H1 (cell line): Measurements from ENCODE around the gene AOPEP. TPM values are rescaled to one million over a fixed set of nuclear protein-coding genes. Genes with fewer than 3 reads are reported as not detected.
A peak's percentile ranks its signal among the peaks of the same experiment; 100 is the strongest.

Experiments used
- CTCF ChIA-PET: fragments of 300-600 bp; sonication (Branson Sonifier 250); formaldehyde crosslinking; loops from one replicate; lab custom pipeline; 2021; ENCODE audit not compliant: partially characterized antibody; lab: Charles Lee
- POLR2A ChIA-PET: fragments of 300-600 bp; sonication (Branson Sonifier 250); formaldehyde crosslinking; loops from one replicate; lab custom pipeline; 2021; ENCODE audit warnings: inconsistent platforms; ENCODE audit not compliant: partially characterized antibody; lab: Charles Lee
- DNase-seq, 2 experiments: peaks; one replicate each; pipeline versions ENCODE4 v3.0.0 to v3.0.0-alpha.2; 2010 to 2022; ENCODE audit warnings: low spot score in 2 of 2, low read depth in 1 of 2, mixed read lengths in 1 of 2
- FAIRE-seq: peaks from 2 replicates; lab custom pipeline; 2011; peaks lifted over from hg19 to GRCh38; lab: Jason Lieb, UNC
- H2AFZ ChIP-seq: 2 replicates; pipeline ENCODE4 v1.8.1; 2012; ENCODE audit warnings: low read length, inconsistent platforms
- H2AK5ac ChIP-seq: 2 replicates; pipeline ENCODE4 v1.6.1; 2013; ENCODE audit warnings: low read depth, low read length
- H2BK120ac ChIP-seq: replicated peaks from 2 replicates; pipeline ENCODE3; 2013; ENCODE audit warnings: low read depth, low read length, inconsistent platforms
- H2BK12ac ChIP-seq: 2 replicates; pipeline ENCODE4 v1.6.1; 2013; ENCODE audit warnings: low read depth, low read length
- H2BK15ac ChIP-seq: 2 replicates; pipeline ENCODE4 v1.6.1; 2013; ENCODE audit warnings: low read length
- H2BK20ac ChIP-seq: 2 replicates; pipeline ENCODE4 v1.6.1; 2013; ENCODE audit warnings: low read length
- H2BK5ac ChIP-seq: 2 replicates; pipeline ENCODE4 v1.6.1; 2013; ENCODE audit warnings: low read depth, low read length
- H3K14ac ChIP-seq: 2 replicates; pipeline ENCODE4 v1.6.1; 2013; ENCODE audit warnings: inconsistent platforms; ENCODE audit not compliant: insufficient read length
- H3K18ac ChIP-seq: 2 replicates; pipeline ENCODE4 v1.6.1; 2013; ENCODE audit warnings: low read length; ENCODE audit errors: extremely low read depth
- H3K23ac ChIP-seq: 2 replicates; pipeline ENCODE4 v1.6.1; 2013; ENCODE audit warnings: inconsistent platforms; ENCODE audit not compliant: insufficient read length
- H3K23me2 ChIP-seq: 2 replicates; pipeline ENCODE4 v1.6.1; 2013; ENCODE audit warnings: low read depth, low read length
- H3K27ac ChIP-seq: 2 replicates; pipeline ENCODE4 v1.6.1; 2011; ENCODE audit warnings: low read depth, low read length, inconsistent platforms
- H3K27me3 ChIP-seq, 4 experiments: replicated peaks in 1 of 4; 1 replicate in 1 of 4; 2 replicates in 3 of 4; pipeline versions ENCODE4 v1.6.1 to v1.8.1; 2011 to 2013; ENCODE audit warnings: low read length in 3 of 4, mild to moderate bottlenecking in 3 of 4, inconsistent platforms in 2 of 4, mixed read lengths in 2 of 4, moderate library complexity in 1 of 4; ENCODE audit not compliant: control insufficient read depth in 3 of 4, insufficient read depth in 3 of 4; ENCODE audit errors: extremely low read depth in 1 of 4
- H3K36me3 ChIP-seq, 4 experiments: 2 replicates each; pipeline versions ENCODE4 v1.6.1 to v1.8.1; 2011 to 2013; ENCODE audit warnings: mild to moderate bottlenecking in 4 of 4, low read length in 3 of 4, moderate library complexity in 2 of 4, control low read depth in 1 of 4, inconsistent platforms in 1 of 4; ENCODE audit not compliant: insufficient read depth in 4 of 4, control insufficient read depth in 2 of 4
- H3K4ac ChIP-seq: replicated peaks from 2 replicates; pipeline ENCODE3; 2013; ENCODE audit warnings: low read length, low read depth, mixed read lengths, inconsistent platforms; ENCODE audit not compliant: insufficient read length
- H3K4me1 ChIP-seq, 4 experiments: replicated peaks in 1 of 4; 1 replicate in 1 of 4; 2 replicates in 3 of 4; pipeline versions ENCODE4 v1.6.1 to v1.8.1; 2011 to 2013; ENCODE audit warnings: low read length in 3 of 4, inconsistent platforms in 2 of 4, mixed read lengths in 1 of 4; ENCODE audit not compliant: insufficient read depth in 4 of 4, control insufficient read depth in 3 of 4
- H3K4me2 ChIP-seq, 2 experiments: 2 replicates each; pipeline versions ENCODE4 v1.6.1 to v1.8.1; 2011 to 2013; ENCODE audit warnings: low read depth in 2 of 2, low read length in 2 of 2, control low read depth in 1 of 2, inconsistent platforms in 1 of 2, mild to moderate bottlenecking in 1 of 2; ENCODE audit not compliant: insufficient read depth in 1 of 2
- H3K4me3 ChIP-seq, 4 experiments: fragments of 200-600, 300-600 bp in 1 of 4; sonication (generic), shearing (Covaris generic), sonication (Bioruptor Twin) in 1 of 4; 2 replicates each; pipeline versions ENCODE4 v1.5.1 to v1.8.1; 2011 to 2016; ENCODE audit warnings: low read length in 4 of 4, low read depth in 3 of 4, control low read depth in 2 of 4, inconsistent platforms in 2 of 4, mild to moderate bottlenecking in 2 of 4, mixed read lengths in 1 of 4, moderate library complexity in 1 of 4; ENCODE audit not compliant: insufficient read depth in 2 of 4; ENCODE audit errors: extremely low read depth in 1 of 4
- H3K56ac ChIP-seq: replicated peaks from 2 replicates; pipeline ENCODE3; 2013; ENCODE audit warnings: low read depth, mild to moderate bottlenecking, mixed read lengths, low read length, inconsistent platforms; ENCODE audit not compliant: insufficient read length
- H3K79me1 ChIP-seq: 2 replicates; pipeline ENCODE4 v1.6.1; 2013; ENCODE audit warnings: low read depth, low read length, control low read depth
- H3K79me2 ChIP-seq, 2 experiments: 2 replicates each; pipeline versions ENCODE4 v1.6.1 to v1.8.1; 2012 to 2013; ENCODE audit warnings: low read length in 2 of 2, mild to moderate bottlenecking in 2 of 2, inconsistent platforms in 1 of 2; ENCODE audit not compliant: insufficient read depth in 2 of 2, control insufficient read depth in 1 of 2
- H3K9ac ChIP-seq, 4 experiments: replicated peaks in 1 of 4; 1 replicate in 1 of 4; 2 replicates in 3 of 4; pipeline versions ENCODE4 v1.6.1 to v1.8.1; 2011 to 2013; ENCODE audit warnings: low read depth in 3 of 4, low read length in 3 of 4, control low read depth in 2 of 4, mild to moderate bottlenecking in 2 of 4, moderate library complexity in 2 of 4, inconsistent platforms in 1 of 4; ENCODE audit errors: extremely low read depth in 1 of 4
- H3K9me3 ChIP-seq, 2 experiments: 2 replicates each; pipeline versions ENCODE4 v1.6.1 to v1.8.1; 2012 to 2013; ENCODE audit warnings: mild to moderate bottlenecking in 2 of 2, moderate library complexity in 2 of 2, control low read depth in 1 of 2, inconsistent platforms in 1 of 2, low read depth in 1 of 2, low read length in 1 of 2, mixed read lengths in 1 of 2; ENCODE audit not compliant: insufficient read depth in 2 of 2
- H4K20me1 ChIP-seq, 2 experiments: replicated peaks in 1 of 2; 2 replicates each; pipeline versions ENCODE3 to v1.8.1; 2011 to 2013; ENCODE audit warnings: inconsistent platforms in 2 of 2, low read length in 2 of 2, mild to moderate bottlenecking in 1 of 2; ENCODE audit not compliant: insufficient read depth in 2 of 2, control insufficient read depth in 1 of 2
- H4K5ac ChIP-seq: 2 replicates; pipeline ENCODE4 v1.6.1; 2013; ENCODE audit warnings: low read length, low read depth, mixed read lengths, inconsistent platforms; ENCODE audit not compliant: insufficient read length
- H4K8ac ChIP-seq: 2 replicates; pipeline ENCODE4 v1.8.0; 2013; ENCODE audit warnings: mild to moderate bottlenecking, moderate library complexity, low read length, inconsistent platforms; ENCODE audit not compliant: insufficient read depth; ENCODE audit errors: extremely low read depth
- H4K91ac ChIP-seq: replicated peaks from 2 replicates; pipeline ENCODE3; 2013; ENCODE audit warnings: low read length, mixed read lengths, inconsistent platforms; ENCODE audit not compliant: insufficient read length
- BCL11A ChIP-seq, 2 experiments: IDR thresholded peaks; one replicate each; pipeline ENCODE4 v1.6.1; 2011; ENCODE audit warnings: low read depth in 2 of 2, low read length in 2 of 2, mild to moderate bottlenecking in 2 of 2
- CTBP2 ChIP-seq: IDR thresholded peaks from 2 replicates; pipeline ENCODE4 v1.7.0; 2011; ENCODE audit warnings: borderline replicate concordance, mild to moderate bottlenecking, moderate library complexity, mixed read lengths, low read length; ENCODE audit not compliant: insufficient read depth, insufficient read length
- EP300 ChIP-seq, 2 experiments: IDR thresholded peaks; 1 replicate in 1 of 2; 2 replicates in 1 of 2; pipeline ENCODE4 v1.6.1; 2011 to 2012; ENCODE audit warnings: low read depth in 2 of 2, low read length in 2 of 2, mild to moderate bottlenecking in 2 of 2, borderline replicate concordance in 1 of 2, inconsistent platforms in 1 of 2, moderate library complexity in 1 of 2
- FOSL1 ChIP-seq: IDR thresholded peaks from 2 replicates; pipeline ENCODE4 v1.6.1; 2011; ENCODE audit warnings: mild to moderate bottlenecking, low read depth, low read length, moderate library complexity; ENCODE audit not compliant: insufficient read depth
- HDAC2 ChIP-seq, 2 experiments: fragments of 300-600 bp in 1 of 2; sonication (generic) in 1 of 2; IDR thresholded peaks; 2 replicates each; pipeline ENCODE4 v1.6.1; 2011 to 2012; ENCODE audit warnings: low read depth in 2 of 2, low read length in 2 of 2, mild to moderate bottlenecking in 2 of 2, moderate library complexity in 2 of 2, borderline replicate concordance in 1 of 2, inconsistent platforms in 1 of 2
- JUN ChIP-seq: IDR thresholded peaks from 2 replicates; pipeline ENCODE4 v1.6.1; 2011; ENCODE audit warnings: low read depth, mild to moderate bottlenecking, improper control_type of control experiment, low read length
- SAP30 ChIP-seq: fragments of 300-600 bp; sonication (generic); IDR thresholded peaks from 2 replicates; pipeline ENCODE4 v1.7.1; 2012; ENCODE audit warnings: low read length, moderate library complexity, mild to moderate bottlenecking, inconsistent platforms; ENCODE audit not compliant: insufficient read depth, insufficient replicate concordance
- SRF ChIP-seq: IDR thresholded peaks from 2 replicates; pipeline ENCODE4 v1.6.1; 2011; ENCODE audit warnings: mild to moderate bottlenecking, low read depth, low read length, moderate library complexity
- SUZ12 ChIP-seq: fragments of 200-600 bp; sonication (generic); IDR thresholded peaks from 2 replicates; pipeline ENCODE4 v1.6.1; 2012; ENCODE audit warnings: mild to moderate bottlenecking, inconsistent platforms, low read length, moderate library complexity, mixed read lengths
- TAF7 ChIP-seq: optimal IDR thresholded peaks from 2 replicates; pipeline ENCODE3; 2011; ENCODE audit warnings: low read depth, mild to moderate bottlenecking, inconsistent platforms, low read length, moderate library complexity, borderline replicate concordance
- YY1 ChIP-seq: IDR thresholded peaks from 2 replicates; pipeline ENCODE4 v1.6.1; 2011; ENCODE audit warnings: low read depth, mild to moderate bottlenecking, low read length
- polyA plus RNA-seq, 7 experiments: library from polyadenylated mRNA; depleted of rRNA in 3 of 7; stranded (reverse) in 5 of 7; unstranded in 2 of 7; fragments of >200 nt in 5 of 7; fragments of 200-250 nt in 2 of 7; gene quantifications; 1 replicate in 5 of 7; 2 replicates in 1 of 7; 4 replicates in 1 of 7; pipeline versions ENCODE4 v1.2.1 to v1.2.3, GENCODE V29; 2011 to 2013; ENCODE audit warnings: missing spikeins in 2 of 7, mixed read lengths in 2 of 7
- total RNA-seq: library from RNA; stranded (reverse); fragmentation: NEBNext Ultra II Directional; extraction: Animal tissue kit (Norgen Biotek cat#: 25700); gene quantifications from 2 replicates; pipeline ENCODE4 v1.2.1, GENCODE V29; 2021
- TF ChIP-seq, protein P1 (sequence below): IDR thresholded peaks from 2 replicates; pipeline ENCODE4 v1.6.1; 2012; ENCODE audit warnings: low read length, inconsistent platforms

The AOPEP gene
- total and polyA plus RNA-seq, 2 of the 8 experiments (the other 6 are each of a cell fraction or from before 2014, with no cell fraction given), result 6.1 to 14.3 TPM

DNA sequence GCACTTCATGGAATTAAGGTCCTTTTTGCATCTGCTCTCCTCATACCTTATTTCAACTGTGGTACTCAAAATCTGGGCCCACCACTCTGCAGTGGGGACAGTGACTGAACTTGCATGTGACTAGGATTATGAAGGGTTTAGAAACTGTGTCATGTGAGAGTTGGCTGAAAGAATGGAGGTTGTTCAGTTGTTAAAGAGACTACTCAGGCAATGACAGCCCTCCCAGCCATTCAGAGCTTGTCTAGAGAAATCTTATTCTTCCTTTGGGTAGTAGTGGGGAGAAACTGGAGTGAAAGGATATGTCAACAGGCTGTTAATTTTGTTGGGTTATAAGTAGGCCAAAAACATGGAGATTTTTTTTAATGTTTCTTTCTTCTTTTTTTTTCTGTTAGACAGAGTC is 10.3 kb downstream of the AOPEP start:
- peaks cover 6% of the 10 kb centered on the region; the same call in 1 of the 2 replicates for H3K79me1 ChIP-seq
- H2AK5ac ChIP-seq, result no peak overlapping the region
- no peak overlapping the region for H4K5ac ChIP-seq
- ChIA-PET POLR2A (no interaction called here), CTCF (interaction anchor here (0.6 kb wide), 1 partner anchor 359 kb away, joined by 4 read pairs; no protein-coding TSS in a partner anchor)
- no peak overlapping the region for H3K23ac ChIP-seq
- H3K4me3 ChIP-seq, result no peak overlapping the region
- H4K8ac ChIP-seq, result no peak overlapping the region
- no peaks in the 10 kb centered on the region for H3K9me3 ChIP-seq
- H3K36me3 ChIP-seq, result no peaks in the 10 kb centered on the region
- no peak overlapping the region for H2AFZ ChIP-seq
- peaks cover 0 to 2% of the 10 kb centered on the region in 2 experiments; a peak in 1 of 4 replicates for H3K79me2 ChIP-seq
- H2BK15ac ChIP-seq, result no peak overlapping the region
- H2BK20ac ChIP-seq, result no peak overlapping the region
- no peak overlapping the region for H3K9ac ChIP-seq
- peaks cover 0 to 4% of the 10 kb centered on the region in 2 experiments for H4K20me1 ChIP-seq
- no peak overlapping the region for H3K18ac ChIP-seq
- H3K27me3 ChIP-seq, result no peaks in the 10 kb centered on the region
- no peak overlapping the region for H2BK12ac ChIP-seq
- H2BK5ac ChIP-seq, result no peak overlapping the region
- no peak overlapping the region for H4K91ac ChIP-seq
- H3K4me2 ChIP-seq, result no peak overlapping the region
- H2BK120ac ChIP-seq, result no peak overlapping the region
- H3K27ac ChIP-seq, result no peak overlapping the region
- H3K14ac ChIP-seq, result no peak overlapping the region
- no peaks in the 10 kb centered on the region for H3K23me2 ChIP-seq
- no peak overlapping the region for H3K56ac ChIP-seq
- H3K4ac ChIP-seq, result no peak overlapping the region
- H3K4me1 ChIP-seq, result no peaks in the 10 kb centered on the region
- FAIRE-seq (no peak), DNase-seq (peak in 1 of 2 experiments; percentile 1)
- TF ChIP-seq CTBP2 (no peak), SUZ12 (no peak), SAP30 (no peak), TAF7 (no peak), YY1 (no peak), JUN (no peak), EP300 (IDR thresholded peaks at IDR 0.05; ENCODE audit: borderline replicate concordance in 1 of 2, low read depth in 2 of 2, low read length in 2 of 2) (no peak), FOSL1 (no peak), HDAC2 (IDR thresholded peaks at IDR 0.05; ENCODE audit: borderline replicate concordance in 1 of 2, low read depth in 2 of 2, low read length in 2 of 2) (no peak), SRF (no peak), BCL11A (IDR thresholded peaks at IDR 0.05; ENCODE audit: low read depth in 2 of 2, low read length in 2 of 2) (no peak)
- TF ChIP-seq, protein P1, sequence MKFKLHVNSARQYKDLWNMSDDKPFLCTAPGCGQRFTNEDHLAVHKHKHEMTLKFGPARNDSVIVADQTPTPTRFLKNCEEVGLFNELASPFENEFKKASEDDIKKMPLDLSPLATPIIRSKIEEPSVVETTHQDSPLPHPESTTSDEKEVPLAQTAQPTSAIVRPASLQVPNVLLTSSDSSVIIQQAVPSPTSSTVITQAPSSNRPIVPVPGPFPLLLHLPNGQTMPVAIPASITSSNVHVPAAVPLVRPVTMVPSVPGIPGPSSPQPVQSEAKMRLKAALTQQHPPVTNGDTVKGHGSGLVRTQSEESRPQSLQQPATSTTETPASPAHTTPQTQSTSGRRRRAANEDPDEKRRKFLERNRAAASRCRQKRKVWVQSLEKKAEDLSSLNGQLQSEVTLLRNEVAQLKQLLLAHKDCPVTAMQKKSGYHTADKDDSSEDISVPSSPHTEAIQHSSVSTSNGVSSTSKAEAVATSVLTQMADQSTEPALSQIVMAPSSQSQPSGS, result no peak
